ENCODE measurements around the gene LARGE1.
"Not testable (repeated sequence)": the region's sequence is repeated elsewhere in the genome, so short reads cannot be mapped to it uniquely, and the experiment has no call there.

The LARGE1 gene

DNA sequence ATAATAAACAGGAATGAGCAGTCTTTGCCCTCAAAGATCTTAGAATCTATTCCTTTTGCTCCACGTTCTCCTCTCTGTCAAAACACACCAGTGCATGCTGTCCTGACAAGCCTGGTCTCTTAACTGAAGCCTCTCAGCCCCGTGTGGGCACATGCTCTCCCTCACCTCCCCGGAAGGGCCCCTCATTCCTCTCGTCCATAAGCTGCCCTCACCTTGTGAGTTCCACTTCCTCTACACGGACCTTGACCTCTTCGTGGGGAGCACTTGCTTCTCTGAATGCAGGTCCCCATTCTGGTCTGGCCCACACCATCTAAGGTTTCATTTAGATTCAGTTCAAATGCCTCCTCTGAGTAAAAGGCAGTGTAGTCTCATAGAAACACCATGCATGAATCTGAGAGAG is 449.8 kb downstream of the LARGE1 start:
- DNase-seq: no peak
- H3K9me3 ChIP-seq: no peaks in the 10 kb centered on the region; the same call in 1 of the 2 replicates
- H3K27me3 ChIP-seq: no peaks in the 10 kb centered on the region
- no peaks in the 10 kb centered on the region for H3K4me1 ChIP-seq
- H3K36me3 ChIP-seq: no peaks in the 10 kb centered on the region
- TF ChIP-seq, protein P1, sequence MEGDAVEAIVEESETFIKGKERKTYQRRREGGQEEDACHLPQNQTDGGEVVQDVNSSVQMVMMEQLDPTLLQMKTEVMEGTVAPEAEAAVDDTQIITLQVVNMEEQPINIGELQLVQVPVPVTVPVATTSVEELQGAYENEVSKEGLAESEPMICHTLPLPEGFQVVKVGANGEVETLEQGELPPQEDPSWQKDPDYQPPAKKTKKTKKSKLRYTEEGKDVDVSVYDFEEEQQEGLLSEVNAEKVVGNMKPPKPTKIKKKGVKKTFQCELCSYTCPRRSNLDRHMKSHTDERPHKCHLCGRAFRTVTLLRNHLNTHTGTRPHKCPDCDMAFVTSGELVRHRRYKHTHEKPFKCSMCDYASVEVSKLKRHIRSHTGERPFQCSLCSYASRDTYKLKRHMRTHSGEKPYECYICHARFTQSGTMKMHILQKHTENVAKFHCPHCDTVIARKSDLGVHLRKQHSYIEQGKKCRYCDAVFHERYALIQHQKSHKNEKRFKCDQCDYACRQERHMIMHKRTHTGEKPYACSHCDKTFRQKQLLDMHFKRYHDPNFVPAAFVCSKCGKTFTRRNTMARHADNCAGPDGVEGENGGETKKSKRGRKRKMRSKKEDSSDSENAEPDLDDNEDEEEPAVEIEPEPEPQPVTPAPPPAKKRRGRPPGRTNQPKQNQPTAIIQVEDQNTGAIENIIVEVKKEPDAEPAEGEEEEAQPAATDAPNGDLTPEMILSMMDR (IDR thresholded peaks at IDR 0.05; ENCODE audit: low read depth, low read length): no peak
- no peak overlapping the region for H3K4me3 ChIP-seq (ENCODE audit: low read depth, low read length)

DNA sequence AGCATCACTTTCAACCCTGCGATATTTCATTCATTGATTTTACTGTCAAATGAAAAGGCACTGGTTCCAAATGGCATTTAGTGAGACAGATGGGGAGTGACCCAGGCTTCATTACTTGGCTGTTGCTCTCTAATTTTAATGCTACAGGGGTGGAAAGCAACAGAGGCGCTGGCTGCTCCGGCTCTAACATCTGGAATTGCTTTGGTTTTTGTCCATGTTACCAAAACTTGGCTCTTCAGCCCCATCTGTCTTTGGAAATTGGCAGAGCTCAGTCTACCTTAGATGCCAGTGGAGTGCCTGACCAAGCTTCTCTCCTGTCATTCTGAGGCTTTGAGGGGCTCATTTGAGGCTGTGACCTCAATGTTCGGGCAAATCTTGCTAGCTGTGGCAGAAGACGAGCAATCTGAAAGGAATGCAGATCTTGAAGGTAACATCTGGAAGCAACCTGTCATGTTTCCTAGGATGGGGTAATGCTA is 452.6 kb downstream of the LARGE1 start:
- Histone ChIP-seq H3K27me3 (no peaks in the 10 kb centered on the region), H3K4me1 (no peaks in the 10 kb centered on the region), H3K36me3 (no peaks in the 10 kb centered on the region), H3K4me3 (ENCODE audit: low read depth, low read length) (no peak overlapping the region), H3K9me3 (no peaks in the 10 kb centered on the region; the same call in 1 of the 2 replicates)
- no peak for DNase-seq
- TF ChIP-seq, protein P1 (IDR thresholded peaks at IDR 0.05; ENCODE audit: low read depth, low read length): no peak

DNA sequence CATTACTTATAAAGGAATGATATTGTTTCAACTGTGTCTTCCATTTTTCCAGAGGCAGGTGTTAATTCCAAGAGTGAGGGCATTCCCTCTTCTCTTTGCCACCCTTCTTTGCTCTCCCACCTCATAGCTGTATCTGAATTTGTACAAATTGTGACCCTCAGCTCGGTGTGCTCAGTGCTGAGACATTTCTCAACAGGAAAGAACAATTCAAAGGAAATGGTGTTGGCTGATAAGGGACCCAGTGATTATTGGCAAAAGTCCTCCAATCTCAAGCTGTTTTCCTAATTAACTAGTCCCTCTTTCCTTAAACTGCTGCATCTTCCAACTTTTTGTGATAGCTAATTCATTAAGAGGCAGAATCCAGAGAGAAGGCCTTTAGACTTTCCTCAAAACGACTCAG is 453.2 kb downstream of the LARGE1 start:
- H3K4me3 ChIP-seq (ENCODE audit: low read depth, low read length): no peak overlapping the region
- H3K27me3 ChIP-seq: no peaks in the 10 kb centered on the region
- TF ChIP-seq, protein P1 (IDR thresholded peaks at IDR 0.05; ENCODE audit: low read depth, low read length): no peak
- H3K36me3 ChIP-seq: no peaks in the 10 kb centered on the region
- no peaks in the 10 kb centered on the region; the same call in 1 of the 2 replicates for H3K9me3 ChIP-seq
- DNase-seq: no peak
- no peaks in the 10 kb centered on the region for H3K4me1 ChIP-seq

DNA sequence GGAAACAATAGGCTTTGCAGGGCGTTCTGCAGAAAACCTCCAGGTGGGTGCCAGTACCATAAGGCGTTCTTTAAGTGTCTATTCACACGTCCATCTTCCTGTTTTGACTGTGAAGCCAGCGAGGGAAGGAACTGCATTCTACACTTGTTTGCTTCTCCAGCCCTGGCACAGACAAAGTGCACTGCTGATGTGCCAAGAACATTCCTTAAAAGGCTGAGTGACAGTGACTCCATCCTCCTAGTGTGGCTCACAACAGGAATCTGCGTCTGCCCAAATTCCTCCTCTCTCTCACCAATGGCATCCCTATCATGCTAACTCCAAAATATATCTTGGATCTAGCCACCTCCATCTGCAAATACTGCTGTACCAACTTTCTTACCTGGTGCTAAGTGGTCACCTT is 454.7 kb downstream of the LARGE1 start:
- Histone ChIP-seq H3K36me3 (no peaks in the 10 kb centered on the region), H3K9me3 (no peaks in the 10 kb centered on the region; the same call in 1 of the 2 replicates), H3K4me1 (no peaks in the 10 kb centered on the region), H3K27me3 (no peaks in the 10 kb centered on the region), H3K4me3 (ENCODE audit: low read depth, low read length) (no peak overlapping the region)
- DNase-seq: no peak
- TF ChIP-seq, protein P1 (IDR thresholded peaks at IDR 0.05; ENCODE audit: low read depth, low read length): no peak

DNA sequence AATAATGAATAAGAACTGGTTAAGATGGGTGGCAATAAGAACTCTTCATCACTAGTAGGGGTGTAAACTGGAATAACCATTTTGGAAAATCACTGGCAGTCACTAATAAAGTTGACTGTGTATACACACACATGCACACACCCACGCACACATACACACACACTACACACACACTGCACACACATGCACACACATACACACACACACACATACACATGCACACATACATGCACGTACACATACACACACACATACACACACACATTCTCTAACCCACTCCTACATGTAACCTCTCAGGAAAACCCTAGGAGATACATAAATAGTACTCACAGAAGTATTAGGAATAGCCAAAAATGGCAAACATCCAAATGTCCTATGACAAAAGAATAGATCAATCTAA is 455.6 kb downstream of the LARGE1 start:
- H3K27me3 ChIP-seq: no peaks in the 10 kb centered on the region
- TF ChIP-seq, protein P1 (IDR thresholded peaks at IDR 0.05; ENCODE audit: low read depth, low read length): no peak
- H3K4me1 ChIP-seq: no peaks in the 10 kb centered on the region

DNA sequence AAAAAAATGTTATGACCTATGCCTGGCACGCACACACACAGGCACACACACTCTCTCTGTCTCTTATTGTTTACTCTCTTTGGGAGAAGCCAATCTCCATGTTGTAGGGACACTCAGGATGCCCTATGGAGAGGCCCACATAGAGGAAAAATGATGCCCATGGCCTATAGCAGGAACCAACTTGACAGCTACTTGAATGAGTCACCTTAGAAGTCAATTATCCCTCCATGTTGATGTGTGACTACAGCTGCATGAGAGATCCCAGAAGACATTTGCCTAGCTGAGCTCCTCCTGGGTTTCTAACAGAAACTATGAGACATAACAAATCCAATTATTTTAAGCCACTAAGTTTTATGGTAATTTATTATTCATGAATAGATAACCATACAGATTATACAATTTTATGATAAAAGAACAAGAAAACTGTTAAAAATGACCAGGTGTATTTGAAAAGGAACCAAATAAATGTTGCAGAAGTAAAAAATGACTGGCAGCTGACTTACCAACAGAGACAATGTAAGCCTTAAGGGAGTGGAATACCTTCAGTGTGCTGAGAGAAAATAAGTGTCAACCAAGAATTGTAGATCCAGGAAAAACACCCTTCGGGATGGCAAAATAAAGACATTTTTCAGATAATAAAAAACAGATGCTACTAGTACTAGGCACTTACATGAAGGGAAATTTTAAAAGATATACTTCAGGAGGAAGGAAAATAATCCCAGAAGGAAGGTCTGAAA is 458.4 kb downstream of the LARGE1 start:
- H3K4me1 ChIP-seq: no peaks in the 10 kb centered on the region
- H3K4me3 ChIP-seq (ENCODE audit: low read depth, low read length): no peak overlapping the region
- no peaks in the 10 kb centered on the region for H3K27me3 ChIP-seq
- H3K36me3 ChIP-seq: no peaks in the 10 kb centered on the region
- TF ChIP-seq, protein P1 (IDR thresholded peaks at IDR 0.05; ENCODE audit: low read depth, low read length): no peak
- H3K9me3 ChIP-seq: no peaks in the 10 kb centered on the region; the same call in 1 of the 2 replicates
- no peak for DNase-seq

More for the DNA sequence above, 455.6 kb downstream of the LARGE1 start:
- DNase-seq: no peak
- Histone ChIP-seq H3K9me3 (no peaks in the 10 kb centered on the region; the same call in 1 of the 2 replicates), H3K36me3 (no peaks in the 10 kb centered on the region), H3K4me3 (ENCODE audit: low read depth, low read length) (no peak overlapping the region)

DNA sequence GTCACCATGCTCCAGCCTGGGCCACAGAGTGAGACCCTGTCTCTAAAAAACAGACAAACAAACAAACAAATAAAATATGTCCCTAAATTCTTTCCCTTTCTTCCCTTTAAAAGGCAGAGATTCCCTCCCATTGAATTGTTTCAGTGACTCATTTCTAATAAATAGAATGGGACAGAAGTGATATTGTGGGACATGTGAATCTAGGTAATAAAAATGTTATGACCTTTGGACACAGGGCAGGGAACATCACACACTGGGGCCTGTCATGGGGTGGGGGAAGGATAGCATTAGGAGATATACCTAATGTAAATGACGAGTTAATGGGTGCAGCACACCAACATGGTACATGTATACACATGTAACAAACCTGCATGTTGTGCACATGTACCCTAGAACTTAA is 459.0 kb downstream of the LARGE1 start:
- H3K36me3 ChIP-seq; H3K27me3 ChIP-seq; H3K4me3 ChIP-seq (ENCODE audit: low read depth, low read length); DNase-seq; H3K9me3 ChIP-seq; H3K4me1 ChIP-seq: not testable (repeated sequence)

Data from BE2C (cell line).